NT2/D1 (cell line): ENCODE results near the gene HSPB9.

ENCODE experiments used
- DNase-seq: peaks from one replicate; pipeline ENCODE4 v3.0.0-alpha.2; 2011; ENCODE audit warnings: low read depth, low spot score
- H3K27me3 ChIP-seq: 2 replicates; pipeline ENCODE4 v1.6.0; 2011; ENCODE audit warnings: mild to moderate bottlenecking; ENCODE audit not compliant: insufficient read length, insufficient read depth
- H3K36me3 ChIP-seq: 2 replicates; pipeline ENCODE4 v1.6.1; 2011; ENCODE audit warnings: mild to moderate bottlenecking, low read length, mixed read lengths; ENCODE audit not compliant: insufficient read depth, insufficient read length
- H3K4me1 ChIP-seq: 2 replicates; pipeline ENCODE4 v1.5.1; 2011; ENCODE audit not compliant: insufficient read depth, insufficient read length
- H3K4me3 ChIP-seq: 2 replicates; pipeline ENCODE4 v1.5.1; 2011; ENCODE audit warnings: low read depth; ENCODE audit not compliant: insufficient read length
- H3K9ac ChIP-seq: 2 replicates; pipeline ENCODE4 v1.6.0; 2011; ENCODE audit warnings: low read depth; ENCODE audit not compliant: insufficient read length
- H3K9me3 ChIP-seq: 2 replicates; pipeline ENCODE4 v1.5.1; 2011; ENCODE audit warnings: mild to moderate bottlenecking, low read length; ENCODE audit not compliant: insufficient read depth
- SUZ12 ChIP-seq: IDR thresholded peaks from 2 replicates; pipeline ENCODE4 v1.6.1; 2011; ENCODE audit not compliant: insufficient read length, insufficient read depth; ENCODE audit errors: extremely low read depth
- YY1 ChIP-seq: IDR thresholded peaks from 2 replicates; pipeline ENCODE4 v1.6.1; 2011; ENCODE audit not compliant: insufficient read length, insufficient read depth
- ZNF274 ChIP-seq: IDR thresholded peaks from 2 replicates; pipeline ENCODE4 v1.6.1; 2011; ENCODE audit warnings: mild to moderate bottlenecking, low read depth, low read length

Gene HSPB9

GRCh38 chr17:42131232-42131631, 8.6 kb downstream of the HSPB9 start:
- TF ChIP-seq SUZ12 (no peak), YY1 (no peak)
- H3K27me3 ChIP-seq, result no peaks in the 10 kb centered on the region
- H3K9ac ChIP-seq, result no peak overlapping the region
- peaks cover 95% of the 10 kb centered on the region for H3K36me3 ChIP-seq
- H3K9me3 ChIP-seq, result no peaks in the 10 kb centered on the region
- H3K4me3 ChIP-seq, result no peak overlapping the region
- peaks cover 9% of the 10 kb centered on the region for H3K4me1 ChIP-seq
- no peak for DNase-seq

GRCh38 chr17:42131981-42132432, 9.4 kb downstream of the HSPB9 start:
- Histone ChIP-seq H3K36me3 (peaks cover 96% of the 10 kb centered on the region), H3K9ac (no peak overlapping the region), H3K27me3 (no peaks in the 10 kb centered on the region), H3K4me1 (peaks cover 11% of the 10 kb centered on the region), H3K4me3 (no peak overlapping the region), H3K9me3 (no peaks in the 10 kb centered on the region)
- no peak for DNase-seq
- no peak for TF ChIP-seq SUZ12
- TF ChIP-seq ZNF274, result no peak
- TF ChIP-seq YY1, result no peak

GRCh38 chr17:42132941-42133340, 10.3 kb downstream of the HSPB9 start:
- Histone ChIP-seq H3K4me1 (peaks cover 11% of the 10 kb centered on the region), H3K9me3 (no peaks in the 10 kb centered on the region), H3K4me3 (no peak overlapping the region), H3K27me3 (no peaks in the 10 kb centered on the region), H3K9ac (no peak overlapping the region), H3K36me3 (peaks cover 88% of the 10 kb centered on the region)
- DNase-seq, result no peak
- TF ChIP-seq YY1, result no peak
- TF ChIP-seq ZNF274, result no peak
- no peak for TF ChIP-seq SUZ12

- Histone ChIP-seq H3K4me1 (peaks cover 11% of the 10 kb centered on the region), H3K27me3 (no peaks in the 10 kb centered on the region), H3K36me3 (peaks cover 88% of the 10 kb centered on the region)
These were observed 10.9 kb downstream of the HSPB9 start for GRCh38 chr17:42133461-42134041.

GRCh38 chr17:42135151-42135550, 12.5 kb downstream of the HSPB9 start:
- peaks cover 81% of the 10 kb centered on the region for H3K36me3 ChIP-seq
- no peak overlapping the region for H3K9ac ChIP-seq
- H3K4me3 ChIP-seq, result no peak overlapping the region
- no peaks in the 10 kb centered on the region for H3K27me3 ChIP-seq
- TF ChIP-seq ZNF274 (no peak), YY1 (no peak), SUZ12 (no peak)
- H3K4me1 ChIP-seq, result peaks cover 13% of the 10 kb centered on the region
- no peak for DNase-seq
- H3K9me3 ChIP-seq, result no peaks in the 10 kb centered on the region

More at GRCh38 chr17:42133461-42134041, 10.9 kb downstream of the HSPB9 start:
- Histone ChIP-seq H3K9ac (no peak overlapping the region), H3K9me3 (no peaks in the 10 kb centered on the region), H3K4me3 (no peak overlapping the region)
- DNase-seq, result no peak
- TF ChIP-seq SUZ12 (no peak), YY1 (no peak), ZNF274 (no peak)

- no peak for DNase-seq
- peaks cover 77% of the 10 kb centered on the region for H3K36me3 ChIP-seq
- no peak overlapping the region for H3K9ac ChIP-seq
- peaks cover 13% of the 10 kb centered on the region for H3K4me1 ChIP-seq
- TF ChIP-seq ZNF274 (no peak), SUZ12 (no peak), YY1 (no peak)
- no peaks in the 10 kb centered on the region for H3K9me3 ChIP-seq
- no peaks in the 10 kb centered on the region for H3K27me3 ChIP-seq
- H3K4me3 ChIP-seq, result no peak overlapping the region
These were observed 13.4 kb downstream of the HSPB9 start for GRCh38 chr17:42135664-42136653.

GRCh38 chr17:42136654-42137051, 14.0 kb downstream of the HSPB9 start:
- H3K36me3 ChIP-seq, result peaks cover 77% of the 10 kb centered on the region
- H3K9ac ChIP-seq, result no peak overlapping the region

More at GRCh38 chr17:42136654-42137051, 14.0 kb downstream of the HSPB9 start:
- Histone ChIP-seq H3K9me3 (no peaks in the 10 kb centered on the region), H3K4me1 (peaks cover 13% of the 10 kb centered on the region), H3K27me3 (no peaks in the 10 kb centered on the region), H3K4me3 (no peak overlapping the region)
- TF ChIP-seq SUZ12 (no peak), ZNF274 (no peak), YY1 (no peak)
- DNase-seq, result no peak
